ENCODE results near the gene NFU1.

- TF ChIP-seq POLR2AphosphoS5 (IDR thresholded peaks at IDR 0.05) (no peak), CTCF (IDR thresholded peaks at IDR 0.05) (no peak)
These were observed 31.9 kb downstream of the NFU1 start for GRCh38 chr2:69405306-69405705.
